OCI-M2 (cell line): ENCODE measurements around the gene ATP6AP1.

Source experiments
- DNase-seq: peaks from one replicate; lab custom pipeline; 2025; ENCODE audit not compliant: unreplicated experiment; lab: John Stamatoyannopoulos, UW

The ATP6AP1 gene

DNA sequence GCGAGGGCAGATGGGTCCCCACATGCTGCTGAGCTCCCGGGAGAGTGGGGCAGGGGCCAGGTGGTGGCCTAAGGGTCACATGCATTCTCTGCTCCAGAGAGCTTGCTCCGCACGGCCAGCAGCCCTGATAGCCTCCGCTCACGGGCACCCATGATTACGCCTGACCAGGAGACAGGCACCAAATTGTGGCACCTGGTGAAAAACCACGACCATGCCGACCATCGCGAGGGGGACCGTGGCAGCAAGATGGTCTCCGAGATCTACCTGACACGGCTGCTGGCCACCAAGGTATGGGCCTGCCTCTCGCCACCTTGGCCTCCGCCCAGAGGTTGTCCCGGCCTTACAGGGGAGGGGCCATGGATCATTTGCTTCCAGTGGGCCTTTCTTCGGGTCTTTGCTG lies 41.4 kb downstream of the ATP6AP1 start:
- no peak for DNase-seq

DNA sequence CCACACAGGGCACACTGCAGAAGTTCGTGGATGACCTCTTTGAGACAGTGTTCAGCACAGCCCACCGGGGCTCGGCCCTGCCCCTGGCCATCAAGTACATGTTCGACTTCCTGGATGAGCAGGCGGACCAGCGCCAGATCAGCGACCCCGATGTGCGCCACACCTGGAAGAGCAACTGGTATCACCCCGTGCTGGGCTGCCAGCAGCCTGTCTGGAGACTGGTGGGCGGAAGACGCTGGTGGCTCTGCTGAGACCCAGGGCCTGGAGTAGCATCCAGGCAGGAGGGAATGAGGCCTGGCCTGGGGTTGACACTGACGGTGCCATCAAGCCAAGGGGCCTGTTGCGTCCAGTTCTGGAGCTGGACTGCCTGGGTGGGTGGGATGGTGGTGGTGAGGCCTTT lies 42.0 kb downstream of the ATP6AP1 start:
- DNase-seq, result no peak

DNA sequence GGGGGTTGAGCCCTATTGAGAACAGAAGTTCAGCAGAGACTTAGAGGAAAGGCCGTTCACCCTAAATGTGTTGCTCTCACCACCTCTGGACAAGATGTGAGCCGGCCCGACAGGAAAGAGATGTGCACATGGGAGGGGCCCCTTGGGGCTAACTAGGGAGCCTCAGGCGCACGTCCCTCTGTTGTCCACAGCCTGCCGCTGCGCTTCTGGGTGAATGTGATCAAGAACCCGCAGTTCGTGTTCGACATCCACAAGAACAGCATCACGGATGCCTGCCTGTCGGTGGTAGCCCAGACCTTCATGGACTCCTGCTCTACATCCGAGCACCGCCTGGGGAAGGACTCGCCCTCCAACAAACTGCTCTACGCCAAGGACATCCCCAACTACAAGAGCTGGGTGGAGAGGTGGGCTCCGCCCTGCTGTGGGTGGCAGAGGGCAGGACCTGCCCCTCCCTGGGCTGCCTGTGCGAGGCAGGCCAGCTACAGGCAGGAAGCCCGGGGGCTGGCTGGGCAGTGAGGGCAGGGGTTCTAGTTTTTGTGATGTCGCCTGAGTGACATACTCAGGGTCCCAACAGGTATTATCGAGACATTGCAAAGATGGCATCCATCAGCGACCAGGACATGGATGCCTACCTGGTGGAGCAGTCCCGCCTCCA lies 42.6 kb downstream of the ATP6AP1 start:
- no peak for DNase-seq

DNA sequence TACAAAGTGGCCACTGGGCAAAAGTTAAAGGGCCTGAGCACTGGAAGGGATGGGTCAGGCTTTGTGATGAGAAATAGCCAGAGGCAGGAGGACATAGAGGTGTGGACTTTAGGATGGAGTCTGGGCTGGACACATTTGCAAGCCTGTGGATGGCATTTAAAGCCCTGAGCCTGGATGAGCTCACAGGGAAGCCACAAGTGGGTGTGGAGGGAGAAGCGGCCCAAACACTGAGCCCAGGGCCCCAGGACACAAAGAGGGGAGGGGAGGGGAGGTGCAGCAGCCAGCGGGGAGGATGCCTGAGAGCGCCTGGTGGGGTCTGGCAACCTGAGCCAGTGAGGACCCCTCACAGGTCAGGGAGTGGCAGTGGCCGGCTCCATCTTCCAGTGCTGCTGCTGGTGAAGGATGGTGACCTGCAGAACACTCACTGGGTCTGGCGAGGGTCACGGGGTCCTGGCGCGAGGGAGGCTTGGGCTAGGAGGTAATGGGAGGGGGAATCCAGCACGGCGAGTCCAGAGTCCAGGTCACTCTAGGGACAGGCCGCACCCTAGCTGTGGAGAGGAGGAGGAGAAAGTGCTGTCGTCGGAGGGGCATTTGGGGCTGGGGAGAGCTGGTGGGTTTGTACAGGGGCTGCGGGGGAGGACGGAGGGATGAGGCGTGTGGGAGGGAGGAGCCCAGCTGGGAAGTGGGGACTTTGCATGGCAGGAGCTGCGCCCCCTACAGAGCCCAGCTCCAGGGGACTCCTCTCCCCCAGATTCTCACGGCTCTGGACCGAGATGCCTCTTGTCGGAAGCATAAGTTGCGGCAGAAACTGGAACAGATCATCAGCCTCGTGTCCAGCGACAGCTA lies 43.6 kb downstream of the ATP6AP1 start:
- DNase-seq, result no peak

DNA sequence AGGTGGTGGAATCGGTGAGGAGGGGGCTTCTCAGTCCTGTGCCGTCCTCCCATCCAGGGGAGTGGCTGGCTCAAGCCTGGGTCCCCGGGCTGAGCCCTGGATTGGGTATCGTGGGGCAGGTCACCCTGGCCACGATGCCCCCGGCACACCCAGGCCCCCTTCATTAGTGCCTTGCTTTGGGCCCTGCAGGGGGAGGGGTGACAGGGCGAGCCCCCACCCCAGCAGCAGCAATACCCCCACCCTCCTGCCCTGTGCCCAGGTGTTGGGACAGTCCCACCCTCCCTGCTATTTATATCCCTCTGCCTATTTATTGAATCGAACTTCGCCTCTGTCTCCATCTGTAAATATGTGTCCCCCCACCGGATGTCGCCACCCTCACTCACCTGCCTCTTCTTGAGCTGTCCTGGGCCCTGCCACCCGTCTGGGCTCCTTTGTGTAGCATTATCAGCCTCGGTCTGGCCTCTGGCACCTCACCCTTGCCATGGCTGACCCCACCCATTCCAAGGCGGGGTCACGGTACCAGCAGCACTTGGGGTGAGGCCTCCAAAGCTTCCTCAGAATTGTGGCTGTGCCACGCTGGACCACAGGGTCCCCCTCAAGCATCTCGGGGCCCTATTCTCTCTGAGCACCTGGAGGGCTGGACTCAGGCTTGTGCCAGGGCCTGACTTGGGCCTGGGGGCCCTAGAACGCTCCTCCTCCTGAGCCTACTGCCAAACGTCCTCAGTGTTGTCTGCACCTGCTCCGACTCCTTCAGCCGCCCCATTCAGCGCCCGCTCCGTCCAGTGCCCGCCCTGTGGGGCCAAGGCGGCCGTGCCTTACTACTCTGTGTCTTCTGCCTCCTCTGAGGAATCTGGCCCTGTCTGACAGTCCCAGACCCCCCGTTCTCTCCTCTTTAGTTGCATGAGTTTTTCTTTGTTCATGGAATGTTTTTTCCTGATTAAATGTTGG lies 44.5 kb downstream of the ATP6AP1 start:
- no peak for DNase-seq

DNA sequence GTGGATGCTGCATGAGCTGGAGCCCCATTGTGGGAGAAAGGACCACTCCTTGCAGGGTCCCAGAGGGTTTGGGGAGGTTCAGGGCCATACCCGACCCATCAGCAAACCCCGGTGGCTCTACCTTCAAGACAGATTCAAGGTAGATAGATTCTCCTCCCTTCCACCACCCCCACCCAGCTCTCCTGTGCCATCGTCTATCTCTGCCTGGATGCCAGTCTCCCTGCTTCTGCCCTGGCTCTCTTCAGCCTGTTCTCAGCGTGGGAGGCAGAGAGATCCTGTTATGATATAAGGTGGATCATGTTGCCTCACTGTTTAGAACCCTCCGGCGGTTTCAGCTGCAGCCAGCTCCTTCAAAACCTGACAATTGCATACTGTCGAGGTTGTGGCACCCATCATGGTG lies 45.2 kb downstream of the ATP6AP1 start:
- no peak for DNase-seq

DNA sequence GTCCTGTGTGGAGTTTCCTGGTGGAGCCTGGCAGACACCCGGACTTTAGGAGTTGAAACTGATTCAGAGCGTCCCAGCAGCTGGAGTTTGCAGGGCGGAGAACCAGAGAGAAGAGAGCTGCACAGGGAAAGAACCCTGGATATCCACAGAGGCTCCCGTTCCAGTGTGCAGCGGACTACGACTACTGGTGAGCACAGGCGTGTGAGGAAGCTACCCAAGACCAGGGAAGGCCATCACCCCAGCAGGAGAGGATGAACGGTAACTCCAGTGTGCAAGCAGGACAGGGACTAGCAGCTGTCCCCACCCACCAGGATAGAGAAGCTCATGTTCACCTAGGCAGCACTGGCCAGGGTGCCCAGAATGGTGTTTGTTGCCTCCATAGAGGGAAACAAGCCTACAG lies 48.3 kb downstream of the ATP6AP1 start:
- no peak for DNase-seq

DNA sequence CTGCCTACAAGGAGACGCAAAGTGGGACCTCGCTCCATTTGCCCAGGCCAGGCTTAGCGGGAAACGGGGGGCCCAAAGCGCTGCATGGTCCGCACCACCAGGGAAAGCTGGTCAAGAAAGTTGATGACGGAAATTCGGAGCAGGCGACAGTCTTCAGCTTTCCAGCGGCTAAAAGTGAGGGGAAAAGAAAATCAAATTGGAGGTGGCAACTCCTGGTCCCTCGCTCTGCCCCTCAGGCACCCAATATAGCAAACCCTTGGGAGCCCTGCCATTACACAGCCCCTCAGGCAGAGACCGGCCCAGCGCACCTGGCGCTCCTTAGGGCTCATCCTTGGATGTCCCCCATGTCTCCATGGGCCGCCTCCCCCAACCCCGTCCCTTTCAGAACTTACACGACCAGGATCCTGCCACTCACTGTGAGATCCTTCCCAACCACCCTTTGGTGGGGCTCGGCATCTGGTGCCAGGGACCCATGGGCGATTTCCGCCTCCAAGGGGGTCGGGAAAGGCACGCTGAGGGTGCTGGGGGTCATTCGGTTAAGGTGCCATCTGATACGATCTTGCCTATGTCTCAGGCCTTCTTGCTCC lies 49.5 kb downstream of the ATP6AP1 start:
- DNase-seq, result no peak

DNA sequence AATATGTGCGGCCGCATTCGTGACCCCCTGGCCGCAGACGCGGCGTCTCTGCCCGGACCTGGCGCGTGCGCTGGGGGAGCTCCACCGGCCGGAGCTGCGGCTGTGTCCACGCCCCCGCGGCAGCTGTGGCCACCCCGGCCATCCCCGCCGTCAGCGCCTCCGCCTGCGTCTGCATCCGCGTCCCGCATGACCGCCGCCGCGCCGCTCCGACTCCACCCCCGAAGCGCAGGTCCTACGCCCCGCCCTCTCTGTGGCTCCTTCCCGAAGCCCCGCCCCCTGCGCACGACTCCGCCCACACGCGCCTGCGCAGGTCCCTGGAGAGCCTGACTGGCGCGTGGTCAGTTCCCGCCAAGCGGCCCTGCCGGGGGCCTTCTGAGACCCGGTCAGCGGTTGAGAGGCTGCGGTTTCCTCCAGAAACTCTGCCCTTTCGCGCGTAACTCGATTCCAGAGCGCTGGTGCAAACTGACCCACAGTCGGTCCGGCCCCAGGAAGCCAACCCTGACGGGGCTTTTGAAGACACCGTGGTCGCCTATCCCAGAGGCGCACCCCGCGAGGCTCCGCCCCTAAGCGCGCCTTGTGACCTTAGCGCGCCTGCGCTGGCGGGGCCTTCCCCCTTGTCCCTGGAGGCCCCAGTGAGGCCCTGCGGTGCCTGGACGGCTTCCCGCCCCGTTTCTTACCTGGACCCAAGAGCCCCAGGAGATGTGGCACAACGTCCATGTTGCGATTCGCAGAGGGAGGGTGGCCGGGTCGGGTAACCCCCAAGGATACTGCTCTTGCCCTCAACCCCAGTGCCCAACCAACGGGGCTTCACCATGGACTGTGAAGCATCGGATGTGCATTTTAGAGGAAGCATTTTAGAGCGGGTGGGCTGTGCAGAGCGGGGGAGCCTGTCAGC lies 50.5 kb downstream of the ATP6AP1 start, which contains the start of gene LAGE3:
Gene LAGE3, minus strand, starts transcription at position 554 of the 895 bp plus-strand sequence. Its CDS starts 366 bp downstream, at position 188.
- DNase-seq, result peak; percentile 57

DNA sequence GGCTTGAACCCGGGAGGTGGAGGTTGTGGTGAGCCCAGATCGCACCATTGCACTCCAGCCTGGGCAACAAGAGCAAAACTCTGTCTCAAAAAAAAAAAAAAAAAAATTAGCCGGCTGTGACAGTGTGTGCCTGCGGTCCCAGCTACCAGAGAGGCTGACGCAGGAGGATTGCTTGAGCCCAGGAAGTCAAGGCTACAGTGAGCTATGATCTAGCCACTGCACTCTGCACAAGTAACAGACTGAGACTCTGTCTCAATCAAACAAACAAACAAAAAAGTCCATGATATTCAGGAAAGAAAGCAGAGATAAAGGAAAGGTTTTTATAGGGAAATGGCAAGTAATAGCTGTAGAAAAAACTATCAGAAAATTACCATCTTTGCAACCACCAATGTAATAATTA lies 52.7 kb downstream of the ATP6AP1 start:
- DNase-seq, result no peak

DNA sequence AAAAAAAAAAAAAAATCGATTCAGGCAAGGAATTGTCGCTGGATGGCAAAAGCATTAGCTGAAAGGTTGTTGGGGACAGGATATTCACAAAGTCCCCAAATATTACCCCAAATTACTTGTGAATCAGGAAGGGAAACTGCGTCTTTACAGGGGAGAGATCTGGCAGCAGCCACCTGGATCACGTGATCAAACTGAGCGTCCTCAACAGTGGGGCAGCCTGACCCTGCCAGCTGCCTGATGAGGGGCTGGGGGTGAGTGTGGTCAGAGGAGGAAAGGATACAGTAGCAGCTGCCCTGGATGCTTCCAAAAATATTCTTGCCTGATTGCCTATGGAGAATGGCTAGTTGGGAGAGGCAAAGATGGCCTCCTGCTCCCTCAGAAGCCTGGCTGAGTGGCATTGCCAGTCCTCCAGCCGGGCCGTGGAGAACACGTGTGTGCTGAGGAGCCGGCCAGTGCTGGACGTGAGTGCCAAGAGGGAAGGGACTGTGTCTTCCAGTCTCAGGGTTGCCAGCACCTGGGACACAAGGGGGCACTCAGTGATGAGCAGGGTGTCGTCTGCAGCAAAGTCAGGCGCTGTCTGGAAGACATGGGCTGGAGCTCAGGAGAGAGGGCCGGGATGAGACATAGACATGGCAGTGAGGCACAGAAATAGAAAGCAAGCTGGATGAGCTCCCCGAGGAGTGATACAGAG lies 53.6 kb downstream of the ATP6AP1 start:
- DNase-seq, result no peak

DNA sequence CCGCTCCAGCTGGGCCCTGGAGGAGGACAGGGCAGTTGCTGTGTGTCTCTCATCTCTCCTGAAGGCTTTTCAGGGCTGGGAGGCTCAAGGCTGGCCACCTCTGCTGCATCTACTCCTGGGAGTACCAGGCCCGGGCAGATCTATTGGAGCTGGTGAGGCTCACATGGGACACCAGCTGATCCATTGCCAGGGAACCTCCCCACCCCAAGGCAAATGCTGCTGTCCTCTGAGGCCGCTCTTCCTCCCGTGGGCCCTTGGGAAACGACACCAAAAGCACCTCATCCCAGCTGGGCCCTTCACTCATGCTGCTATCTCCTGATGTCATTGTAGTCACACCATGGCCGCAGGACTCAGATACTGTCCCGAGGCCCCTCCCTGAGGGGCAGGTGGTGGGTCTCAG lies 54.3 kb downstream of the ATP6AP1 start:
- DNase-seq, result no peak

DNA sequence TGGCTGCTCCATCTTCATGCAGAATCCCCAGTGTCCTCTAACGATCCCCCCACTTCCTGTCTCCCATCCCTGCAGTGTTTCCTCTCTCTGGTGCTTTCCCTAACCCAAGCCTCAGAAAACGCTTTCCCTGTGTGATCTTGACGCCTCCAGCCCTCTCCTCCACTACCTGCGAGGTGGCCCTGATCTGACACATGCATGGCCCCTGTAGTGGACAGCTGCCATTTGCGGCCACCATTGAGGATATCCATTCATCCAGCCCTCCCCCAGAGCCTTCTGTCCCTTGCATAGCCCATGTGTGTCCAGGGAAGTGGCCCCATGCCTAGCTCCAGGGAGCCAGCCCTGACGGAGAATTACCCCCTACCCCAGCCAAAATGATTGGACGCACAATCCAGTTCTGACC lies 54.8 kb downstream of the ATP6AP1 start:
- no peak for DNase-seq

DNA sequence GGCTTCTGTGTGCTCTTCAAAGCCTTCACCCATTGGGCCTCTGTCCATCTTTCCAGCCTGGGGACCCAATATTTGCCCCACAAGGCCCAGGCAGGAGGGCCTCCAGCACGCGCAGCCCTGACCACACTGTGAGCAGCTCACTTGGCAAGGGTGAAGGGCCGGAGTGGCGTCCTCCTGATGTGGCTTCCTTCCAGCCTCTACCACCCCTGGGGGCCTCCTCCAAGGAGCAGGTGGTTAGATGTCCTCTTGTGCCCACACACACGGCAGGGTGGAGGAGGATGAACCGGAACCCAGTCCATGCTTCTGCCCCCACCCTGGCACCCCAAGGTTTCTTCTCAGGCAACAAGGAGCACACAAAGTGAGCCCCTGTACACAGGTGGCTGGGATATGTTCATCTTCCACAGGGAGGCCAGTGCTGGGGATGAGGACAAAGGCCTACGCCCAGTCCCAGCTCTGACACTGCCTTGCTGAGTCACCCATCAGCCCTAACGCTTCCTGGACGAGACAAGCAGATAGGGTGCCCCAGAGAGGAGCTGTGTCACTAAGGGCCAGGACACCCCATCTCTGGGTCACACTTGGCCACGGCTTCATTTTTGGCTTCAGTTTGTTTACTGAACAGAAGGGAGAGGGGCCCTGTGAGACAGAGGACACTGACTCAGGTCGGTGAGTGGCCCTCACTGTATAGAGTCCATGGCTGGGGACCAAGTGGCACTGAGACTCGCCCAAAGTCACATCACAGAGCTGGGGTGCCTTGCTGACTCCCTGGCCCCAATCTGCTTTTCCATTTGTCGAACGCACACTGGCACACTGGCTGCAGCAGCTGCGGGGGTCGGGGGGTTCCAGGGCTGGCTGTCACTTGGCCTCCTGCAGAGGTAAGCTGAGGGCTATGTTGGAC lies 56.0 kb downstream of the ATP6AP1 start:
- no peak for DNase-seq

DNA sequence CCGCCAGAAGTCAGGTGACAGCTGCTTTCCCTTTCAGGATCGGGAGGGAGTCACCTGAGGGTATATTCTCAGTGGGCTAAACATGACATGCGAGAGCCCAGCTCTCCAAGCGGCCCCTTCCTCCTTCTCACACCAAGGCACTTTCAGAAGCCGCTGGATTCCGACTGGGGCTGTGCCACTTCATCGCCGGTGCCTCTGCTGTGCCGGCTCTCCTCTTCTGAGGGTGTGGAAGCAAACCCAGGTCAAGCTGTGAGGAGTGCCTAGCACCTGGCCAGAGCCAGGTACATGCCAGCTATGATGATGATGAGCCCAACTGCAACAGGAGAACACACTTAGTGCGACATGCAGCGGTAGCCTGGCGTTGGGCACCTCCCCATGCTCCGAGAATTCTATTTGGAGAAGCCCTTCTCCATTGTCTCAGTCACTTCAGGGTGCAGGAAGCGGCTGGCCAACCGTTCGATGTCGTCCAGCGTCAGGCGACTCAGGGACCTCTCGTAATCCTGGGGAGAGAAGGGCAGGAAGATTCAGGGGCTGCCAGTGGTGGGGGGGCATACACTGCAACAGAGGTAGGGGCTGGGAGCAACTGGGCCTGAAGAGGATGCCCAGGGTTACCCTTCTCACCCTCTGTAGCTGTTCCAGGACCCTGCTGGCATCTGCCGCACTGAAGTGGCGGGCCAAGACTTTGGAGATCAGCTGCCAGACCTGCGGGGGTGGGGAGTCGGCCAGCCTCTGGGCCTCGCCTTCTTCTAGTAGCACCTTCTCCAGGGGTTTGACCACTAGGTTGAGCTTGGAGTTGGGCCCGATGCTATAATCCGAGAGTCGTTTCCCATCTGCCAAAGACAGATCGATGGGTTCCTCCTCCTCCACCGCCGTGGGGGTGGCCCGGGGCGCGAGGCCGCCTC lies 56.9 kb downstream of the ATP6AP1 start:
- DNase-seq, result no peak

DNA sequence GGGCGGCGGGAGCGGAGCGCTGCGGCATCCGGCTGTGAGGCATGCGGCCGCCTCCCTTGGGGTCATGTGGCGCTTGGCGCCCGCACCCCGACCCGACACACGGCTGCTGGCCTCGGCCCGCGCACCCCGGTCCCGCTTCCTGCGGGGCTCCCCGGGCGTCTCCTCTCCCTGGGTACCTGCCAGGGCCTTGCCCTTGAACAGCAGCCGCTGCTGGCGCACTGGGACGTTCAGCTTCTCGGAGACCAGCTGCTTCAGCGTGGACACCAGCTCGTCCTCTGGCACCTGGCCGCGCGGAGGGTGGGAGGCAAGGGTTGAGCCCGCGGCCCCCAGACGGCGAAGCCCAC lies 57.5 kb downstream of the ATP6AP1 start:
- no peak for DNase-seq
